ENCODE results near the gene EFCAB11.
"Not testable (repeated sequence)": the region's sequence is repeated elsewhere in the genome, so short reads cannot be mapped to it uniquely, and the experiment has no call there.

Gene EFCAB11

DNA sequence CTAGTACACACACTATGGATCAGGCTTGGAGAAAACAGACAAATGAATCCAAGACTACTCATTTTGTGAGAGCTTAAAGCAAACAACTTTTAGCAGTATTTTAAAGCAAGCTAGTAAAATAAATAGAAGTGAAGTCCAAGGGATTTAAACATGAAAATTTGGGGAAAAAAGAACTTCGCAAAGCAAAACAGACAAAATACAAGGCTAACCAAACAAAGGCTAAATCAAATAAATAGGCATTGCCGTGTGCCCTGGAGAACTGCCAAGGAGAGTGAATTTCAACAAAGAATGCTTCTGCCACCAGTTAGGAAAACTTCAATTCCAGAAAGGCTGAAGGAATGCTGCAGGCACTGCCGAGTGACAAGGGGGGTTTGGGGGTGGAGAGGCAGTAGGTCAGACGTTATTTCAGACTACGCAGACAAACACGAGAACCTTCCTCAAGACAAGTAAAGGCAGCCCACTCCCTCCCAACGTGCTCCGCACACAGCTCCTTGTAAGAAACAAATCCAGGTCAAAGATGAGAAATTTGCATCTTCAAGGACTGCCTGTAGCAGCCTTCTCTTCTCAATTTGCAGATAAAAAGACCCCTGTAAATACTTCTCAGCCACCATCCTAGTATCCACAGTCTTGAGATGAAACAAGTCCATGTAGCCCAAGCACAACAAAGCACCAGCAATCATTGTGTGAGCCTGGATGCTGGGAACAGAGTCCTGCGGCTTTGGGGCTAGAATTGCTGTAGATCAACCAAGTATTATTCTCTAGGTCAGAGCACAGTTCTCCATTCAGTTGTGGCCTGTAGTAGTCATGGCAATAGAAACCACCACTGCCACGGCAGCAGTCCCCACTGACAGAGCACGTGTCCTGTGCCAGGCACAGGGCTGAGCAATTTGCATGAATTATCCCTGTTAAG lies 43.3 kb downstream of the EFCAB11 start:
- DNase-seq (ENCODE audit: low read depth in 2 of 2): no peak

- DNase-seq (ENCODE audit: low read depth in 2 of 2): no peak
Observed at GRCh38 chr14:89910691-89911009, 43.9 kb downstream of the EFCAB11 start.

GRCh38 chr14:89909586-89909985 lies 44.9 kb downstream of the EFCAB11 start:
- DNase-seq (ENCODE audit: low read depth in 2 of 2): no peak

- DNase-seq (ENCODE audit: low read depth in 2 of 2): no peak
Observed at GRCh38 chr14:89908712-89909450, 45.6 kb downstream of the EFCAB11 start.

- DNase-seq (ENCODE audit: low read depth in 2 of 2): no peak
Observed at GRCh38 chr14:89907655-89908054, 46.9 kb downstream of the EFCAB11 start.

- DNase-seq (ENCODE audit: low read depth in 2 of 2): no peak
Observed at GRCh38 chr14:89906000-89906399, 48.5 kb downstream of the EFCAB11 start.

- DNase-seq (ENCODE audit: low read depth in 2 of 2): no peak
Observed at GRCh38 chr14:89903340-89903952, 51.1 kb downstream of the EFCAB11 start.

DNA sequence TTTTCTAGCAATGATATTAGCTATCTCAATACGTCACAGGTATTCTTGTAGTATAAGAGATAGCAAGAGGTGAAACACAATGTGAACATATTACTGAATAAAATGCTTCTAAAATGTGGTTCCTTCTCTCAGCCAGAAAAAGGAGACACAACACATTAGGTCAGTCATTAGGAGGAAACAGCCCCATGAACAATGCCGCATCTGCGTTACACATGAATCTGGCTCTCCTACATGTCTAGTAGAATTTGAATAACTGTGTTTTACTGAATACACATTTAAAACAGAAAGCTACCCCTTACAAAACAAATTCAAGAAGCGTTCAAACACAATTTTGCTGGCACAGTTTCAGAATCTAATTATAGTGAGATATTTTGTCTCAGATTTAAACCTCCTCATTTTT lies 51.6 kb downstream of the EFCAB11 start:
- no peak for DNase-seq (ENCODE audit: low read depth in 2 of 2)

DNA sequence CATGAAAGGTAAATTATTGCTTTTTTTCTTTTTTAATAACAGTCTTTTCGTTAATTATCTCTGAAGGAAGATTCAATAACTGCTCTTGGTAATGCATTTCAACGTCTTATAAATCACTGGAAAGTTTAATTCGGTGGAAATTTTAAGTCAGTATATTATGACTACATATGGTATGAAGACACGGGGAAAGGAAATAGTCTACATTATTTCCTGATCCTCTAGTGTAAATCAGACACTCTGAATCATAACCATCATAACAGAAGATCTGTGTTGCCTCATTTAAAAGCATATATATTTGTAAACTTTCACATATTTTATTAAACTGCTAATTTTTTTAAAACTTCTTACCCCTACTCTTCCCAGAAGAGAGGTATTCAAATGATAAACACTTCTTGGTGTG lies 53.7 kb downstream of the EFCAB11 start:
- no peak for DNase-seq (ENCODE audit: low read depth in 2 of 2)

GRCh38 chr14:89899917-89900663 lies 54.4 kb downstream of the EFCAB11 start:
- DNase-seq (ENCODE audit: low read depth in 2 of 2): no peak

DNA sequence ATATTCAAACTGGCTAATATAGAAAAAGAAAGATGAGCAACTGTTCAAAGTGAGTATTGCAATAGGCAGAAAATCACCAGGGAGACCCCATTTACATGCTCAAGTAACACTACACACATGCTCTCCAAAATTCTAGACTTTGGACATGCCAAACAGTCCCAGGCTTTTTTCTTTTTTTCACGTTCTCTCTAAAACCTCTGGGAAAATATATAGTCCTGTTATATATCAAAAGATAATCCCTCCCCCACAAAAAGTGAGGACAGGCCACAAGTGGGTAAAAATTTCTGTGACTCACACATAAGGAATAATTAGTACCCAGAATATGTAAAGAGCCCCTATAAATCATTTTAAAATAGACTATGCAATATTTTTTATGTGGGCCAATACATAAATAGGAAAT lies 55.2 kb downstream of the EFCAB11 start:
- DNase-seq (ENCODE audit: low read depth in 2 of 2): no peak

GRCh38 chr14:89893388-89893787 lies 61.1 kb downstream of the EFCAB11 start:
- DNase-seq (ENCODE audit: low read depth in 2 of 2): not testable (repeated sequence)

- DNase-seq (ENCODE audit: low read depth in 2 of 2): no peak
Observed at GRCh38 chr14:89892953-89893352, 61.6 kb downstream of the EFCAB11 start.

DNA sequence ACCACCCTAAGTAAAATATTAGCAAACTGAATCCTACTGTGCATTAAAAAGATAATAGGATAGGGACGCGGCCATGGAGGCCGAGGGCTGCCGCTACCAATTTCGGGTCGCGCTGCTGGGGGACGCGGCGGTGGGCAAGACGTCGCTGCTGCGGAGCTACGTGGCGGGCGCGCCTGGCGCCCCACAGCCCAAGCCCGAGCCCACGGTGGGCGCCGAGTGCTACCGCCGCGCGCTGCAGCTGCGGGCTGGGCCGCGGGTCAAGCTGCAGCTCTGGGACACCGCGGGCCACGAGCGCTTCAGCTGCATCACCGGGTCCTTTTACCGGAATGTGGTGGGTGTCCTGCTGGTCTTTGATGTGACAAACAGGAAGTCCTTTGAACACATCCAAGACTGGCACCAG lies 62.8 kb downstream of the EFCAB11 start:
- not testable (repeated sequence) for DNase-seq (ENCODE audit: low read depth in 2 of 2)

GRCh38 chr14:89891055-89891454 lies 63.5 kb downstream of the EFCAB11 start:
- DNase-seq (ENCODE audit: low read depth in 2 of 2): no peak

DNA sequence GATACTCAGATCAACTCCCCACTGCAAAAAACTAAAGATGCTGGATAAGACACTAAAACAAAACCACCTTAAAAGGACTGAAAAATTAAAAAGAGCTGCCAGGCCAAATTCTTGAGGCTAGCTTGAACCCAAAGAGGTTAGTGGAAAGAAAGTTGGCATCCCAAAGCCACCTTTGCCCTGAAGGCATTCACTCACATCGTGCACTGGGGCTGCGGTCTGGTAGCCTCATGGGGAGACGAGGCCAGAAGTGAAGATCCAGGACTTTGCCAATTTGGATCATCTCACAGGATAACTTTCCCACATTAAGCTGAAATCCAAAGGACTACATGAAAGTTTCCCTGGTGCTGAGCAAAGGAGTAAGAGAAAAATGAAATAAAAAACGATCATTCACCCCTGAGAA lies 63.9 kb downstream of the EFCAB11 start:
- DNase-seq (ENCODE audit: low read depth in 2 of 2): no peak

- DNase-seq (ENCODE audit: low read depth in 2 of 2): no peak
Observed at GRCh38 chr14:89889626-89890025, 64.9 kb downstream of the EFCAB11 start.

DNA sequence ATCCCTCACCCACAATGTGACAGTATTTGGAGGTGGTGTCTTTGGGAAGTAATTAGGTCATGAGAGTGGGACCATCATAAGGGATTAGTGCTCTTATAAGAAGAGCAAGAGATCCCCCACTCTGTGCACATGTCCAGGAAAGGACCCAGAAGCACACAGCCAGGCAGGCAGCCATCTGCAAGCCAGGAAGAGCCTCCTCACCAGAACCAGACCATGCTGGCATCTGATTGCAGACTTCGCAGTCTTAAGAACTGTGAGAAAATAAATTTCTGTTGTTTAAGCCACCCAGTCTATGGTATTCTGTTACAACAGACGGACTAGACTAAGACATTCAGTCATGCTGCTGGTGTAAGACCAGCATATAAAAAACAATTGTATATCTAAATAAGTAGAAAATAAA lies 69.8 kb downstream of the EFCAB11 start:
- DNase-seq (ENCODE audit: low read depth in 2 of 2): no peak

DNA sequence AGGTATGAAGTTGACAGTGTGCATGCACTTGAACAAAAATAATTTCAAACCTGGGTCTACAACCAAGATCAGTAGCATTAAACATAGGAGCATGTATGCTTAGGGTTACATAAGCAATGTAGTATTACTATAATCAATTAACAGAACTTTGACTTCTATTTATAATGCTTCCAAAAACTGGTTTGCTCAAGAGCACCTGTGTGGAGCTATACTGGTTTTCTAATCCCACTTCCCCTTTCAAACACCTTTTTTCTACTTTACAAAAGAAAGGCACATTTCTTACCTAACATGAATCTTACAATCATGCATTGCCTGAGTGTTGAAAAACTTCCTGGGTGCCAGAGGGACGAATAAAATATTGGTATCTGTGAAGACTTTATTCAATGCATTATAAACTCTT lies 72.7 kb downstream of the EFCAB11 start:
- no peak for DNase-seq (ENCODE audit: low read depth in 2 of 2)

DNA sequence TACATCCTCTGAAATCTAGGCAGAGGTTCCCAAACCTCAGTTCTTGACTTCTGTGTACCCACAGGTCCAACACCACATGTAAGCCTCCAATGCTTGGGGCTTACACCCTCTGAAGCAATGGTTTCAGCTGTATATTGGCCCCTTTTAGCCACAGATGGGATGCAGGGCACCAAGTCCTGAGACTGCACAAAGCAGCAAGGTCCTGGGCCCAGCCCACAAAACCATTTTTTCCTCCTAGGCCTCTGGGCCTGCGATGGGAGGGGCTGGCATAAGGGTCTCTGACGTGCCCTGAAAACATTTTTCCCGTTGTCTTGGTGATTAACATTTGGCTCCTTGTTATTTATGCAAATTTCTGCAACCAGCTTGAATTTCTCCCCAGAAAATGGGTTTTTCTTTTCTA lies 80.4 kb downstream of the EFCAB11 start:
- DNase-seq (ENCODE audit: low read depth in 2 of 2): not testable (repeated sequence)

DNA sequence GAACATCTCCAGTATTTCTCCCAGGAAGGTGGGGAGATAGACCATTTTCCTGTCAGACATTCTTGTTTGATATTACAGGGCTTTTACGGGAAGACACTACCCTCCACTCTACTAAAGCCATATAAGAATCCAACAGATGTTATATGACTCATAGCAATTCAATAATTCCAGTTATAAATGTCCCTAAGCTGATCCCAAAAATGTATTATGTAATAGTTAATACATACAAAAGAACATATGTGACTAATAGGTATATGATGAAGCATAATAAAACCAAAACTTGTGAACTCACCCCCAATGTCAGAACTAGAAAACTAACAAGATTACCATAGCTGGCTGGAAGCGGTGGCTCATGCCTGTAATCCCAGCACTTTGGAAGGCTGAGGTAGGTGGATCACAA lies 84.2 kb downstream of the EFCAB11 start:
- no peak for DNase-seq (ENCODE audit: low read depth in 2 of 2)

GRCh38 chr14:89869606-89870005 lies 84.9 kb downstream of the EFCAB11 start:
- no peak for DNase-seq (ENCODE audit: low read depth in 2 of 2)
